Keratinocyte (primary cell): ENCODE data around the gene RYR1. TPM values are rescaled to one million over a fixed set of nuclear protein-coding genes. Genes with fewer than 3 reads are reported as not detected.

Experiments used
- DNase-seq: peaks from one replicate; pipeline ENCODE4 v3.0.0-alpha.2; 2011; ENCODE audit warnings: low read depth, missing footprints, low spot score
- FAIRE-seq: peaks from 2 replicates; lab custom pipeline; 2011; peaks lifted over from hg19 to GRCh38; lab: Jason Lieb, UNC
- H2AFZ ChIP-seq: 2 replicates; pipeline ENCODE4 v1.6.0; 2012; ENCODE audit warnings: low read length, control low read depth, inconsistent platforms; ENCODE audit not compliant: control insufficient read depth
- H3K27ac ChIP-seq: 2 replicates; pipeline ENCODE4 v1.5.1; 2011; ENCODE audit warnings: low read length; ENCODE audit not compliant: control insufficient read depth, insufficient read depth
- H3K27me3 ChIP-seq: 3 replicates; pipeline ENCODE4 v1.6.0; 2011; ENCODE audit warnings: low read length; ENCODE audit not compliant: control insufficient read depth, insufficient read depth; ENCODE audit errors: extremely low read depth
- H3K36me3 ChIP-seq, 2 experiments: 2 replicates in 1 of 2; 3 replicates in 1 of 2; pipeline ENCODE4 v1.5.1; 2011; ENCODE audit warnings: low read length in 2 of 2, mild to moderate bottlenecking in 1 of 2; ENCODE audit not compliant: control insufficient read depth in 2 of 2, insufficient read depth in 2 of 2; ENCODE audit errors: extremely low read depth in 1 of 2
- H3K4me1 ChIP-seq: 3 replicates; pipeline ENCODE4 v1.5.1; 2011; ENCODE audit warnings: low read length; ENCODE audit not compliant: control insufficient read depth, insufficient read depth; ENCODE audit errors: extremely low read depth
- H3K4me2 ChIP-seq: 3 replicates; pipeline ENCODE4 v1.6.0; 2011; ENCODE audit warnings: low read depth, low read length; ENCODE audit not compliant: control insufficient read depth, insufficient read depth; ENCODE audit errors: extremely low read depth
- H3K4me3 ChIP-seq, 3 experiments: fragments of 200-600 bp in 1 of 3; sonication (generic) in 1 of 3; 2 replicates in 2 of 3; 3 replicates in 1 of 3; pipeline ENCODE4 v1.5.1; 2011 to 2016; ENCODE audit warnings: low read length in 3 of 3, mild to moderate bottlenecking in 3 of 3, control low read depth in 2 of 3, inconsistent platforms in 1 of 3, low read depth in 1 of 3, mixed read lengths in 1 of 3, mixed run types in 1 of 3, moderate library complexity in 1 of 3; ENCODE audit not compliant: control insufficient read depth in 2 of 3, insufficient read depth in 2 of 3; ENCODE audit errors: extremely low read depth in 1 of 3
- H3K79me2 ChIP-seq: 2 replicates; pipeline ENCODE4 v1.6.0; 2012; ENCODE audit warnings: low read length; ENCODE audit not compliant: control insufficient read depth, insufficient read depth
- H3K9ac ChIP-seq: 3 replicates; pipeline ENCODE4 v1.6.0; 2011; ENCODE audit warnings: low read length; ENCODE audit not compliant: control insufficient read depth, insufficient read depth; ENCODE audit errors: extremely low read depth
- H3K9me1 ChIP-seq: 3 replicates; pipeline ENCODE4 v1.6.0; 2011; ENCODE audit warnings: low read length; ENCODE audit not compliant: control insufficient read depth, insufficient read depth; ENCODE audit errors: extremely low read depth
- H3K9me3 ChIP-seq: 2 replicates; pipeline ENCODE4 v1.5.1; 2012; ENCODE audit warnings: low read depth, low read length; ENCODE audit not compliant: control insufficient read depth
- H4K20me1 ChIP-seq: 3 replicates; pipeline ENCODE4 v1.6.0; 2011; ENCODE audit warnings: low read length; ENCODE audit not compliant: control insufficient read depth, insufficient read depth; ENCODE audit errors: extremely low read depth
- EZH2 ChIP-seq: IDR thresholded peaks from one replicate; pipeline ENCODE4 v1.6.1; 2012; ENCODE audit warnings: inconsistent platforms, mild to moderate bottlenecking, low read length, moderate library complexity
- dilution Hi-C: fragments of 300-500 bp; cut with MboI; formaldehyde crosslinking; loops from one replicate; pipeline ENCODE4 v1.7.0; 2020; ENCODE audit warnings: low sequenced_read_pairs; ENCODE audit not compliant: extremely low pct_ligation_motif_present
- polyA plus RNA-seq, 5 experiments: library from polyadenylated mRNA; depleted of rRNA in 3 of 5; stranded (reverse) in 3 of 5; stranded (forward) in 1 of 5; unstranded in 1 of 5; fragments of >200 nt; gene quantifications; 1 replicate in 1 of 5; 2 replicates in 3 of 5; 3 replicates in 1 of 5; pipeline versions ENCODE4 v1.2.1 to v1.2.3, GENCODE V29; 2011 to 2012; ENCODE audit warnings: missing spikeins in 2 of 5, low read depth in 1 of 5, low replicate concordance in 1 of 5
- TF ChIP-seq, protein P1 (sequence below), 3 experiments: IDR thresholded peaks in 1 of 3; conservative IDR thresholded peaks in 1 of 3; optimal IDR thresholded peaks in 1 of 3; 2 replicates in 2 of 3; 3 replicates in 1 of 3; pipeline versions ENCODE3 to v1.5.1; 2011; ENCODE audit warnings: low read length in 3 of 3, mild to moderate bottlenecking in 3 of 3, moderate library complexity in 2 of 3, control low read depth in 1 of 3, inconsistent platforms in 1 of 3; ENCODE audit not compliant: insufficient read depth in 2 of 3; ENCODE audit errors: extremely low read depth in 1 of 3

RYR1 gene
- polyA plus RNA-seq, 1 donor (not counting 4 experiments of a cell fraction or from before 2014, with no cell fraction given), result 0.41 TPM

DNA sequence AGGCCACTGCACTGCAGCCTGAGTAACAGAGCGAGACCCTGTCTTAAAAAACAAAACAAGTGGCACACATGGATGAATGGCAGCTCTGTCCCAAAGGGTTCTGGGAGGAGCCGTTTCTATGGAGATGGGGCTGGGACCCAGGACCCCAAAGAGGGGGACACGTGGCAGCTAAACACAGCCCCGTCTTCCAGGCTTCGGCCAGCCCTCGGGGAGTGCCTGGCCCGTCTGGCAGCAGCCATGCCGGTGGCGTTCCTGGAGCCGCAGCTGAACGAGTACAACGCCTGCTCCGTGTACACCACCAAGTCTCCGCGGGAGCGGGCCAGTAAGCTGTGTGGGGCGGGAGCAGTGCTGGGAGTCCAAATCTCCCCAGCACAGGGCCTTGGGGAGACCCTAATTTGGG is 82.4 kb downstream of the RYR1 start:
- Histone ChIP-seq H3K4me3 (no peak overlapping the region), H3K36me3 (no peaks in the 10 kb centered on the region), H4K20me1 (no peaks in the 10 kb centered on the region), H3K9me3 (no peaks in the 10 kb centered on the region), H3K27me3 (no peaks in the 10 kb centered on the region), H3K79me2 (no peaks in the 10 kb centered on the region), H3K4me1 (no peaks in the 10 kb centered on the region), H2AFZ (no peak overlapping the region), H3K9ac (no peak overlapping the region), H3K9me1 (no peaks in the 10 kb centered on the region), H3K27ac (no peak overlapping the region), H3K4me2 (no peak overlapping the region)
- dilution Hi-C loops, result no loop called here
- TF ChIP-seq, protein P1, sequence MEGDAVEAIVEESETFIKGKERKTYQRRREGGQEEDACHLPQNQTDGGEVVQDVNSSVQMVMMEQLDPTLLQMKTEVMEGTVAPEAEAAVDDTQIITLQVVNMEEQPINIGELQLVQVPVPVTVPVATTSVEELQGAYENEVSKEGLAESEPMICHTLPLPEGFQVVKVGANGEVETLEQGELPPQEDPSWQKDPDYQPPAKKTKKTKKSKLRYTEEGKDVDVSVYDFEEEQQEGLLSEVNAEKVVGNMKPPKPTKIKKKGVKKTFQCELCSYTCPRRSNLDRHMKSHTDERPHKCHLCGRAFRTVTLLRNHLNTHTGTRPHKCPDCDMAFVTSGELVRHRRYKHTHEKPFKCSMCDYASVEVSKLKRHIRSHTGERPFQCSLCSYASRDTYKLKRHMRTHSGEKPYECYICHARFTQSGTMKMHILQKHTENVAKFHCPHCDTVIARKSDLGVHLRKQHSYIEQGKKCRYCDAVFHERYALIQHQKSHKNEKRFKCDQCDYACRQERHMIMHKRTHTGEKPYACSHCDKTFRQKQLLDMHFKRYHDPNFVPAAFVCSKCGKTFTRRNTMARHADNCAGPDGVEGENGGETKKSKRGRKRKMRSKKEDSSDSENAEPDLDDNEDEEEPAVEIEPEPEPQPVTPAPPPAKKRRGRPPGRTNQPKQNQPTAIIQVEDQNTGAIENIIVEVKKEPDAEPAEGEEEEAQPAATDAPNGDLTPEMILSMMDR (optimal IDR thresholded peaks at IDR 0.05 in 1 of 3, IDR thresholded peaks at IDR 0.05 in 1 of 3, conservative IDR thresholded peaks at IDR 0.05 in 1 of 3; ENCODE audit: extremely low read depth in 1 of 3, insufficient read depth in 2 of 3, low read length in 3 of 3), result no peak
- TF ChIP-seq EZH2, result no peak
- FAIRE-seq (no peak), DNase-seq (no peak)

DNA sequence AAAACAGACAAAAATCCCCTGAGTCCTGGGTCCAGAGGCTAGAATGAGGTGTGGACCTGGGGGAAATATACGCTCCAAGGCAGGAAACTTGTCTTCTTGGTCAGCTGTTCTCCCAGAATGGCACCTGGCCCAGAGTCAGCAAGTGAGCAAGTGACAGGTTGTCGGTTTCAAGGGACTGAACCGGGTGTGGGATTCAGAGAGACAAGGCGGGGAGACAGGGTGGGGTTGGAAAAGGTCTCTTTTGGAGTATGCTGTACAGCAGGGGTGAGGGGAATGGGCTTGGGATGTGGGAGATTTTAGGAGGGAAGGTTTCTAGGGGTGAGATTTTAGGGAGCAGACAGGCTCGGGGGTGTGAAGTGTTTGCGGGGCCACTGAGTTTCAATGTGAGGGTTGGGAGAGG is 83.3 kb downstream of the RYR1 start:
- no peak overlapping the region for H3K4me2 ChIP-seq
- no peak overlapping the region for H3K4me3 ChIP-seq
- FAIRE-seq, result no peak
- H3K27ac ChIP-seq, result no peak overlapping the region
- no peaks in the 10 kb centered on the region for H4K20me1 ChIP-seq
- H3K9ac ChIP-seq, result no peak overlapping the region
- no peak overlapping the region for H2AFZ ChIP-seq
- DNase-seq, result no peak
- no peaks in the 10 kb centered on the region for H3K9me3 ChIP-seq
- dilution Hi-C loops, result no loop called here
- TF ChIP-seq EZH2, result no peak
- TF ChIP-seq, protein P1 (optimal IDR thresholded peaks at IDR 0.05 in 1 of 3, IDR thresholded peaks at IDR 0.05 in 1 of 3, conservative IDR thresholded peaks at IDR 0.05 in 1 of 3; ENCODE audit: extremely low read depth in 1 of 3, insufficient read depth in 2 of 3, low read length in 3 of 3), result no peak
- no peaks in the 10 kb centered on the region for H3K79me2 ChIP-seq
- H3K27me3 ChIP-seq, result no peaks in the 10 kb centered on the region
- no peaks in the 10 kb centered on the region for H3K36me3 ChIP-seq
- H3K9me1 ChIP-seq, result no peaks in the 10 kb centered on the region
- H3K4me1 ChIP-seq, result no peaks in the 10 kb centered on the region
